ENCODE measurements around the gene STK32A.

The STK32A gene

GRCh38 chr5:147400126-147400809 lies 165.4 kb downstream of the STK32A start:
- no peak for DNase-seq
- TF ChIP-seq GATA1 (IDR thresholded peaks at IDR 0.05; ENCODE audit: low read depth, low read length) (no peak), POLR2A (IDR thresholded peaks at IDR 0.05; ENCODE audit: low read length) (no peak)

- peak in 1 of 2 experiments; percentile 13 for DNase-seq
- TF ChIP-seq GATA1 (IDR thresholded peaks at IDR 0.05; ENCODE audit: low read depth, low read length) (no peak), POLR2A (IDR thresholded peaks at IDR 0.05; ENCODE audit: low read length) (no peak)
These were observed 166.1 kb downstream of the STK32A start for GRCh38 chr5:147400881-147401280.

GRCh38 chr5:147403651-147404640 lies 169.1 kb downstream of the STK32A start:
- no peak for DNase-seq
- TF ChIP-seq POLR2A (IDR thresholded peaks at IDR 0.05; ENCODE audit: low read length) (no peak), GATA1 (IDR thresholded peaks at IDR 0.05; ENCODE audit: low read depth, low read length) (no peak)

- TF ChIP-seq POLR2A (IDR thresholded peaks at IDR 0.05; ENCODE audit: low read length): no peak
- TF ChIP-seq GATA1 (IDR thresholded peaks at IDR 0.05; ENCODE audit: low read depth, low read length): no peak
- DNase-seq: no peak
These were observed 169.9 kb downstream of the STK32A start for GRCh38 chr5:147404706-147405105.

GRCh38 chr5:147406636-147407035 lies 171.8 kb downstream of the STK32A start:
- no peak for TF ChIP-seq POLR2A (IDR thresholded peaks at IDR 0.05; ENCODE audit: low read length)
- no peak for TF ChIP-seq GATA1 (IDR thresholded peaks at IDR 0.05; ENCODE audit: low read depth, low read length)
- no peak for DNase-seq

GRCh38 chr5:147407094-147407681 lies 172.4 kb downstream of the STK32A start:
- DNase-seq: no peak
- TF ChIP-seq POLR2A (IDR thresholded peaks at IDR 0.05; ENCODE audit: low read length) (no peak), GATA1 (IDR thresholded peaks at IDR 0.05; ENCODE audit: low read depth, low read length) (no peak)

GRCh38 chr5:147408980-147409379 lies 174.2 kb downstream of the STK32A start:
- TF ChIP-seq POLR2A (IDR thresholded peaks at IDR 0.05; ENCODE audit: low read length) (no peak), GATA1 (IDR thresholded peaks at IDR 0.05; ENCODE audit: low read depth, low read length) (no peak)
- no peak for DNase-seq

- TF ChIP-seq GATA1 (IDR thresholded peaks at IDR 0.05; ENCODE audit: low read depth, low read length) (no peak), POLR2A (IDR thresholded peaks at IDR 0.05; ENCODE audit: low read length) (no peak)
- DNase-seq: no peak
These were observed 175.9 kb downstream of the STK32A start for GRCh38 chr5:147410496-147411358.

- no peak for TF ChIP-seq POLR2A (IDR thresholded peaks at IDR 0.05; ENCODE audit: low read length)
- no peak for TF ChIP-seq GATA1 (IDR thresholded peaks at IDR 0.05; ENCODE audit: low read depth, low read length)
These were observed 176.8 kb downstream of the STK32A start for GRCh38 chr5:147411359-147412319.

GRCh38 chr5:147412561-147412960 lies 177.7 kb downstream of the STK32A start:
- DNase-seq: no peak
- no peak for TF ChIP-seq POLR2A (IDR thresholded peaks at IDR 0.05; ENCODE audit: low read length)
- TF ChIP-seq GATA1 (IDR thresholded peaks at IDR 0.05; ENCODE audit: low read depth, low read length): no peak

More at GRCh38 chr5:147411359-147412319, 176.8 kb downstream of the STK32A start:
- DNase-seq: no peak

- no peak for DNase-seq
- no peak for TF ChIP-seq POLR2A (IDR thresholded peaks at IDR 0.05; ENCODE audit: low read length)
- no peak for TF ChIP-seq GATA1 (IDR thresholded peaks at IDR 0.05; ENCODE audit: low read depth, low read length)
These were observed 178.4 kb downstream of the STK32A start for GRCh38 chr5:147413266-147413665.

- TF ChIP-seq GATA1 (IDR thresholded peaks at IDR 0.05; ENCODE audit: low read depth, low read length) (no peak), POLR2A (IDR thresholded peaks at IDR 0.05; ENCODE audit: low read length) (no peak)
- DNase-seq: no peak
These were observed 180.8 kb downstream of the STK32A start for GRCh38 chr5:147415651-147416050.

All from erythroblast (primary cell).